ACC112 (cell line): Measurements from ENCODE around the gene DNA2.

ENCODE experiments used
- H2AFZ ChIP-seq: fragments of 200-600 bp; sonication (generic); one replicate; pipeline ENCODE4 v1.6.0; 2017; ENCODE audit warnings: antibody characterized with exemption, low read length; ENCODE audit not compliant: unreplicated experiment
- H3K27ac ChIP-seq: fragments of 200-600 bp; sonication (generic); 2 replicates; pipeline ENCODE4 v1.5.1; 2014; ENCODE audit warnings: low read depth, mild to moderate bottlenecking, antibody characterized with exemption, low read length, moderate library complexity
- H3K27me3 ChIP-seq: fragments of 200-600 bp; sonication (generic); 2 replicates; pipeline ENCODE4 v1.6.1; 2014; ENCODE audit warnings: mild to moderate bottlenecking, antibody characterized with exemption, low read length, moderate library complexity, mixed read lengths; ENCODE audit not compliant: insufficient read depth
- H3K36me3 ChIP-seq: fragments of 200-600 bp; sonication (generic); 2 replicates; pipeline ENCODE4 v1.6.1; 2016; ENCODE audit warnings: mild to moderate bottlenecking, antibody characterized with exemption, low read length, moderate library complexity, mixed read lengths; ENCODE audit not compliant: insufficient read depth
- H3K4me1 ChIP-seq: fragments of 200-600 bp; sonication (generic); one replicate; pipeline ENCODE4 v1.6.1; 2016; ENCODE audit warnings: low read length, mixed read lengths; ENCODE audit not compliant: insufficient read depth, unreplicated experiment, control insufficient read depth
- H3K4me3 ChIP-seq: fragments of 200-600 bp; sonication (generic); 2 replicates; pipeline ENCODE4 v1.5.1; 2014; ENCODE audit warnings: mild to moderate bottlenecking, low read depth, low read length
- H3K79me2 ChIP-seq: fragments of 200-600 bp; sonication (generic); one replicate; pipeline ENCODE4 v1.6.0; 2016; ENCODE audit warnings: low read length; ENCODE audit not compliant: control insufficient read depth, unreplicated experiment, insufficient read depth

The DNA2 gene

DNA sequence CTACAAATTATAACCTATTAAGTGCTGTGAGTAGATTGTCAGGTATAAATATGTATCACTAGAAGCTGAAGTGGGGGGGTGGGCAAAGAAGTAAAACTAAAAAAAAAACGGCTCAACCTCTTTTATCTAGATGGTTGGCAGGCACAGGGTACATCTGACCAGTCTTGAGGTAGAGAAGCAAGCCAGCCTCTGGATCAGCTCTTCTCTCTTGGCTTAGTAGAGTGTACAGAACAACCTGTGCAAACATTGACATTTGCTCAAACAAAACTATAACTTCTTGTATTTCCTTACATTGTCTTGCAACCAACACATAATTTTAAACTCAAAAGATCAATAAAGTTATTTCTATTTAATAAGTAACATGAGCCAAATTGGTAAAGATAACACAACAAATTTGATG lies 25.6 kb downstream of the DNA2 start:
- H3K27me3 ChIP-seq: no peaks in the 10 kb centered on the region
- H2AFZ ChIP-seq: no peak overlapping the region
- no peak overlapping the region for H3K4me3 ChIP-seq
- 0 out of 2 replicates have a peak, but pooled peaks cover 4% of the 10 kb centered on the region for H3K36me3 ChIP-seq
- H3K79me2 ChIP-seq: no peaks in the 10 kb centered on the region
- no peaks in the 10 kb centered on the region for H3K4me1 ChIP-seq
- H3K27ac ChIP-seq: no peak overlapping the region

DNA sequence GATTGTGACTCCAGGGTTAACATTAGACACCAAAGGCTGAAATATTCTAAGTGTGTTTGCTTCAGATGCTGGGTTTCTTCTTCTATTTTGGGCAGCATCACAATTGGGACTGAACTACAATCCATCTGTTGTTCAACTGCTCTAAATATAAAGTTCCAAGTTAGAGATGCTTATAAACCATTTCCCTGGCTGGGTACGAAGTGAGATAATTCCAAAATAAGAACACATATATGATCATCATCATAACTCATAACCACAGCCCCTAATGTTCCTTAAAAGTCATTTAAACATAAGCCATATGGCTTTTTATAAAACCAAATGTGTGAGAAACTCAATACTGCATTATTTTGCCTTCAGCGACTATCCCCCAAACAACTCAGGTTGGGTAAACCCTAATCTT lies 28.8 kb downstream of the DNA2 start:
- H3K4me3 ChIP-seq: no peak overlapping the region
- no peaks in the 10 kb centered on the region for H3K27me3 ChIP-seq
- H3K27ac ChIP-seq: no peak overlapping the region
- H3K36me3 ChIP-seq: no peaks in the 10 kb centered on the region
- no peaks in the 10 kb centered on the region for H3K79me2 ChIP-seq
- no peaks in the 10 kb centered on the region for H3K4me1 ChIP-seq
- H2AFZ ChIP-seq: no peak overlapping the region

DNA sequence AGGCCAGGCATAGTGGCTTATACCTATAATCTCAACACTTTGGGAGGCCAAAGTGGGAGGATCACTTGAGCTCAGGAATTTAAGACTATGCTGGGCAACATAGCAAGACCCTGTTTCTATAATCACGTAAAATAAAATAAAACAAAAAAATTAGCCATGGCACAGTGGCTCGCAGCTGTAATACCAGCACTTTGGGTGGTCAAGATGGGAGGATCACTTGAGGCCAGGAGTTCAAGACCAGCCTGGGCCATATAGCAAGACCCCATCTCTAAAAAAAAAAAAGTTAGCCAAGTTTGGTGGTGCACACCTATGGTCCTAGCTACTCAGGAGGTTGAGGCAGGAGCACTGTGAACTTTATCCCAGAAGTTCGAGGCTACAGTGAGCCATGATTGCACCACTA lies 30.9 kb downstream of the DNA2 start:
- Histone ChIP-seq H3K4me3 (no peak overlapping the region), H3K36me3 (no peaks in the 10 kb centered on the region), H3K79me2 (no peaks in the 10 kb centered on the region)

GRCh38 chr10:68435803-68436202 lies 36.0 kb downstream of the DNA2 start:
- Histone ChIP-seq H3K4me1 (no peaks in the 10 kb centered on the region), H2AFZ (no peak overlapping the region), H3K4me3 (no peak overlapping the region), H3K79me2 (no peaks in the 10 kb centered on the region), H3K36me3 (no peaks in the 10 kb centered on the region), H3K27me3 (no peaks in the 10 kb centered on the region), H3K27ac (no peak overlapping the region)

More for the DNA sequence above, 30.9 kb downstream of the DNA2 start:
- Histone ChIP-seq H3K4me1 (no peaks in the 10 kb centered on the region), H3K27ac (no peak overlapping the region), H3K27me3 (no peaks in the 10 kb centered on the region), H2AFZ (no peak overlapping the region)

- Histone ChIP-seq H3K4me1 (no peaks in the 10 kb centered on the region), H3K79me2 (no peaks in the 10 kb centered on the region), H3K4me3 (no peak overlapping the region), H3K27ac (no peak overlapping the region), H2AFZ (no peak overlapping the region), H3K27me3 (no peaks in the 10 kb centered on the region), H3K36me3 (no peaks in the 10 kb centered on the region)
Measured at GRCh38 chr10:68434657-68435056, 37.1 kb downstream of the DNA2 start.

DNA sequence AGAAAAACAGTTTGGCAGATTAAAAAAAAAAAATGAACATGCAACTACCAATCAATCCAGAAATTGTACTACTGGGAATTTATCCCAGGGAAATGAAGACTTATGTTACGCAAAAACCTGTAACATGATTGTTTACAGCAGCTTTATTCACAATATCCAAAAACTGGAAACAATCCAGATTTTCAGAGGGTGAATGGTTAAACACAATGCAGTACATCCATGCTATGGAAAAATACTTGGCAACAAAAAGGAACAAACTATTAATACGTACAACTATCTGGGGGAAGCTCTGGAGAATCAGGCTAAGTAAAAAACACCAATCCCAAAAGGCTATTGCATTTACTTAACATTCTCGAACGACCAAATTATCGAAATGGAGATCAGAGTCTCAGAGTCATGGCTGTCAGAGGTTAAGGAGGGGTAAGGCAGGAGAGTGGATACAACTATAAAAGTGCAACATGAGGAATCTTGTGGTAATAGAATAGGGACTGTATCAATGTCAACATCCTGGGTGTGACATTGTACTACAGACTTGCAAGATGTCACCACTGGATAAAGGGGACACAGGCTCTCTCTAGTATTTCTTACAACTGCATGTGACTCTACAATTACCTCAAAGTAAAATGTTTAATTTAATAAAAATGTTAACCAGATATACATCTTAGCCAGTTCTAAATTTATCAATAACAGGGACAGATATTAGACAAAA lies 43.2 kb downstream of the DNA2 start:
- Histone ChIP-seq H3K4me1 (no peaks in the 10 kb centered on the region), H3K27ac (no peak overlapping the region), H3K27me3 (no peaks in the 10 kb centered on the region), H3K79me2 (no peaks in the 10 kb centered on the region), H3K36me3 (no peaks in the 10 kb centered on the region), H2AFZ (no peak overlapping the region), H3K4me3 (no peak overlapping the region)

DNA sequence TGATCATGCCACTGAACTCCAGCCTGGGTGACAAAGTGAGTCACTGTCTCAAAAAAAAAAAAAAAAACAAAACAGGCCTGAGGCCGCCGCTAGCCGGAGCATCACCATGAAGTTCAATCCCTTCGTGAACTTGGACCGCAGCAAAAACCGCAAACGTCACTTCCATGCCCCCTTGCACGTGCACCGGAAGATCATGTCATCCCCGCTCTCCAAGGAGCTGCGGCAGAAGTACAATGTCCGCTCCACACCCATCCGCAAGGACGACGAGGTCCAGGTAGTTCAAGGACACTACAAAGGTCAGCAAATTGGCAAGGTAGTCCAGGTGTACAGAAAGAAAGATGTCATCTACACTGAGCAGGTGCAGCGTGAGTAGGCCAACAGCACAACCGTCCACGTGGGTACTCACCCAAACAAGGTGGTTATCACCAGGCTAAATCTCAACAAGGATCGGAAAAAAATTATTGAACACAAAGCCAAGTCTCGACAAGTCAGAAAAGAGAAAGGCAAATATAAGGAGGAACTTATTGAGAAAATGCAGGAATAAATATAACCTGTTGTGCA lies 47.2 kb downstream of the DNA2 start:
- no peaks in the 10 kb centered on the region for H3K4me1 ChIP-seq
- H3K27ac ChIP-seq: no peak overlapping the region
- no peak overlapping the region for H2AFZ ChIP-seq
- H3K27me3 ChIP-seq: no peaks in the 10 kb centered on the region
- no peaks in the 10 kb centered on the region for H3K36me3 ChIP-seq
- no peak overlapping the region for H3K4me3 ChIP-seq
- H3K79me2 ChIP-seq: no peaks in the 10 kb centered on the region

- no peak overlapping the region for H3K27ac ChIP-seq
Measured at GRCh38 chr10:68423522-68423921, 48.3 kb downstream of the DNA2 start.

GRCh38 chr10:68419376-68419775 lies 52.4 kb downstream of the DNA2 start:
- Histone ChIP-seq H3K27me3 (no peaks in the 10 kb centered on the region), H3K4me3 (no peak overlapping the region), H3K79me2 (no peaks in the 10 kb centered on the region), H2AFZ (no peak overlapping the region), H3K4me1 (no peaks in the 10 kb centered on the region), H3K36me3 (no peaks in the 10 kb centered on the region), H3K27ac (no peak overlapping the region)

More at GRCh38 chr10:68423522-68423921, 48.3 kb downstream of the DNA2 start:
- no peak overlapping the region for H2AFZ ChIP-seq
- no peaks in the 10 kb centered on the region for H3K27me3 ChIP-seq
- no peaks in the 10 kb centered on the region for H3K4me1 ChIP-seq
- H3K4me3 ChIP-seq: no peak overlapping the region
- no peaks in the 10 kb centered on the region for H3K79me2 ChIP-seq
- H3K36me3 ChIP-seq: no peaks in the 10 kb centered on the region

GRCh38 chr10:68408898-68409518 lies 62.8 kb downstream of the DNA2 start:
- Histone ChIP-seq H3K4me3 (no peak overlapping the region), H2AFZ (no peak overlapping the region), H3K27ac (no peak overlapping the region), H3K4me1 (peaks cover 6% of the 10 kb centered on the region), H3K79me2 (peaks cover 25% of the 10 kb centered on the region), H3K27me3 (no peaks in the 10 kb centered on the region), H3K36me3 (no peaks in the 10 kb centered on the region)
